Activated CD4-positive, alpha-beta T cell treated with anti-CD3 and anti-CD28 coated beads, Interleukin-2, amount 10 ng/mL, durations not matched to agents 24 days and 14 days (primary cell): ENCODE measurements around the gene LYSMD4. TPM values are rescaled to one million over a fixed set of nuclear protein-coding genes. Genes with fewer than 3 reads are reported as not detected.
"Not testable (repeated sequence)": the region's sequence is repeated elsewhere in the genome, so short reads cannot be mapped to it uniquely, and the experiment has no call there.

Source experiments
- DNase-seq: peaks from one replicate; pipeline ENCODE4 v3.0.0; 2022
- H3K27ac Mint-ChIP-seq: one replicate; pipeline ENCODE4 v1.8.0; 2022; ENCODE audit warnings: mild to moderate bottlenecking, mixed read lengths
- H3K27me3 Mint-ChIP-seq: one replicate; pipeline ENCODE4 v1.8.0; 2022; ENCODE audit warnings: mixed read lengths
- H3K36me3 Mint-ChIP-seq: one replicate; pipeline ENCODE4 v1.8.0; 2022; ENCODE audit warnings: low read depth, mild to moderate bottlenecking, mixed read lengths
- H3K4me1 Mint-ChIP-seq: one replicate; pipeline ENCODE4 v1.8.0; 2021; ENCODE audit warnings: mixed read lengths
- H3K4me3 Mint-ChIP-seq: one replicate; pipeline ENCODE4 v1.8.0; 2022; ENCODE audit warnings: mild to moderate bottlenecking, moderate library complexity, mixed read lengths
- H3K9me3 Mint-ChIP-seq: one replicate; pipeline ENCODE4 v1.8.0; 2021; ENCODE audit warnings: mixed read lengths
- intact Hi-C: fragments of 100-400 bp; cut with micrococcal nuclease; formaldehyde crosslinking; loops from one replicate; pipeline ENCODE4 v1.15.1; 2023
- total RNA-seq: library from RNA; stranded (reverse); gene quantifications from 2 replicates; pipeline ENCODE4 v1.2.3, GENCODE V29; 2022

The LYSMD4 gene
- total RNA-seq: 6.4 and 6.6 TPM in 2 replicates

DNA sequence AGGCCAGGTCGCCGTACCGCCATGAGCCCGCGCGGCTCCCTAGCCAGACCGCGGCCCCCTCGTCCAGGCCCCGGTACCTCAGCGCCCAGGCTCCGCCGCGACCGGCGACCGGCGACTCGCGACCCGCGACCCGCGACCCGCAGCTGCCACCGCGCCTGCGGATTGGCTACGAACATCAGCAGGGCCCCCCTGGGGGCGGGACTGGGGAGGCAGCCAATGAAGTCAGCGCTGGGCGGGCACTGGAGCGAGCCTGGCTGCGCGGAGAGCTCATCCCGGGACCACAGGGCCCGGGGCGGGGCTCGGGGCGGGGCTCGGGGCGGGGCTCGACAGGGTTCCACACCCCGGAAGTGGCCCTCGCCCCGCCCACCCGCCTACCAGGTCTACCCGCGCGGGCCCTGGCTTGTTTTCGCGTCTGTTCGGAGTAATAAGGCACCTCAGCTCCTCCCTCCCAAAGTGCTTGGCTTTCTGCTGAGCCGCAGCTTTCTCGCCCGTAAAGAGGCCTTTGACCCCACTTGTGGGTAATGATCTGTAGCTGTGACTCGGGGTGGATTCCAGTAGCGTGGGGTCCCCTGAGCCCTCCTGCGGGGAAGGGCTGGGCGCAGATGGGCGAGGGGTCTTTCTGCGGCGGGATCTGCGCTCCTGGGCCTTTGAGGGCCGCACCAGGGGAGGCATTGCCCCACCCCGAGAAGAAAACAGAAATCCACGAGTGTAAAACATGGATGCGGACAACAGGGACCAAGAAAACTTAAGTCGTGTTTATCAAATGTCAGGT is at the start of gene LYSMD4:
Gene LYSMD4 (minus strand): TSS at position 170 of the 772 bp plus-strand sequence. CDS start 1,438 bp downstream, outside the sequence.
- H3K36me3 Mint-ChIP-seq: peaks cover 7% of the 10 kb centered on the region
- peak within 1 kb of the TSS; percentile 96 for H3K27ac Mint-ChIP-seq
- H3K27me3 Mint-ChIP-seq: no peaks in the 10 kb centered on the region

DNA sequence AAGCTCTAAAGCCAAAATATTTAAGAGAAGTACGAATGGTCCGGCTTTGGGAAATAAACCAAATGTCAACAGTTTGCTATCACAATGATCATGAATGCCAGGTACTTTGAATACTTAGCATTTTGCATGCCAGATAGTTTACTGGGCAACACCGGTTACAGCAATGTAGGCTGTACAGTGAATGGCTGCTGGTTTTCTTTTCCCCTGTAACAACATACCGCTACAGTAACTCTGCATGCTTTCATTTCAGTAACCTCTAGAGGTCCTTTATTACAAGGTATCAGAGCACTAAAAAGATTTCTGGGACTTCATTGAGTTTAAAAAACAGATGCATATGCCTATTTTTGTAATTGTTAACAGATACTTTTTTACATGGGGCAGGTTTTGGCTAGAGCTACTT is 48.8 kb upstream of the LYSMD4 start:
- H3K9me3 Mint-ChIP-seq, H3K4me3 Mint-ChIP-seq, DNase-seq, H3K4me1 Mint-ChIP-seq, H3K27ac Mint-ChIP-seq, intact Hi-C loops, H3K36me3 Mint-ChIP-seq: not testable (repeated sequence)
- peaks cover 12% of the 10 kb centered on the region for H3K27me3 Mint-ChIP-seq

More for the DNA sequence above, at the start of gene LYSMD4:
- H3K4me1 Mint-ChIP-seq: peaks cover 27% of the 10 kb centered on the region
- no peaks in the 10 kb centered on the region for H3K9me3 Mint-ChIP-seq
- intact Hi-C loops: loop anchor here (1.0 to 10.0 kb wide), 3 partner anchors 12 to 629 kb away; partner anchors contain the start of gene SYNM
- peak within 1 kb of the TSS; percentile 86 for H3K4me3 Mint-ChIP-seq
- DNase-seq: peak; percentile 99

DNA sequence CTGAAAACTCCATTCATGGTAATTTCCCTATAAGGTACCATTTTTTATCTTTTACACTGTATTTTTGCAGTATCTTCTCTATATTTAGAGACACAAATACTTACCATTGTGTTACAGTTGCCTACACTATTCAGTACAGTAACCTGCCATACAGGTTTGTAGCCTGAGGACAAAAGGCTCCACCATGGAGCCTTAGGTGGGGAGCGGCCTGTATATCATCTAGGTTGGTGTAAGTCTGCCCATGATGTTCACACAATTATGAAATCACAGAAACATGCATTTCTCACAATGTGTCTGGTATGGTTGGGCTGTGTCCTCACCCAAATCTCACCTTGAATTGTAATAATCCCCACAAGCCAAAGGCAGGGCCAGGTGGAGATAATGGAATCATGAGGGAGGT is 43.9 kb upstream of the LYSMD4 start:
- no peaks in the 10 kb centered on the region for H3K9me3 Mint-ChIP-seq
- H3K4me1 Mint-ChIP-seq: no peaks in the 10 kb centered on the region
- intact Hi-C loops: no loop called here
- H3K27me3 Mint-ChIP-seq: peaks cover 9% of the 10 kb centered on the region
- DNase-seq: no peak
- H3K27ac Mint-ChIP-seq: no peak overlapping the region
- H3K36me3 Mint-ChIP-seq: no peaks in the 10 kb centered on the region
- H3K4me3 Mint-ChIP-seq: no peak overlapping the region

DNA sequence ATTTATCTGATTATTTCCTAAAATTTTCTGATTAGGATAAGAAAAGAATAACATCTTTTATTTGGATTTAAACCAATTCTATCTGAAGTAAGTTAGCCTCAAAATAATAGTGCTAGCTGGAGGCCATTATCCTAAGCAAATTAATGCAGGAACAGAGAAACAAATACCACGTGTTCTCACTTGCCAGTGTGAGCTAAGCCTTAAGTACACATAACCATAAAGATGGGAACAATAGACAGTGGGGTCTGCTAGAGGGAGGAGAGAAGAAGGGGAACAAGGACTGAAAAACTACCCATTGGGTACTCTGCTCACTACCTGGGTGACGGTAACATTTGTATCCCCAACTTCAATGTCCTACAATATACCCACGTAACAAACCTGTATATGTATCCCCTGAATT is 31.3 kb upstream of the LYSMD4 start:
- H3K27me3 Mint-ChIP-seq: peaks cover 6% of the 10 kb centered on the region
- H3K27ac Mint-ChIP-seq: no peak overlapping the region
- H3K4me1 Mint-ChIP-seq: no peaks in the 10 kb centered on the region
- H3K9me3 Mint-ChIP-seq: no peaks in the 10 kb centered on the region
- no peak for DNase-seq
- no peaks in the 10 kb centered on the region for H3K36me3 Mint-ChIP-seq
- intact Hi-C loops: no loop called here
- no peak overlapping the region for H3K4me3 Mint-ChIP-seq

GRCh38 chr15:99763827-99764226 is 30.6 kb upstream of the LYSMD4 start:
- intact Hi-C loops: no loop called here
- H3K4me3 Mint-ChIP-seq: no peak overlapping the region
- DNase-seq: no peak
- H3K27me3 Mint-ChIP-seq: peaks cover 6% of the 10 kb centered on the region
- no peaks in the 10 kb centered on the region for H3K36me3 Mint-ChIP-seq
- no peaks in the 10 kb centered on the region for H3K4me1 Mint-ChIP-seq
- no peak overlapping the region for H3K27ac Mint-ChIP-seq
- no peaks in the 10 kb centered on the region for H3K9me3 Mint-ChIP-seq

- Mint-ChIP-seq H3K9me3 (no peaks in the 10 kb centered on the region), H3K4me1 (no peaks in the 10 kb centered on the region), H3K36me3 (no peaks in the 10 kb centered on the region), H3K27me3 (peaks cover 8% of the 10 kb centered on the region), H3K4me3 (no peak overlapping the region), H3K27ac (no peak overlapping the region)
- no peak for DNase-seq
- intact Hi-C loops: no loop called here
Observed at GRCh38 chr15:99762288-99762687, 29.1 kb upstream of the LYSMD4 start.

GRCh38 chr15:99755692-99756409 is 22.6 kb upstream of the LYSMD4 start:
- no peak overlapping the region for H3K4me3 Mint-ChIP-seq
- no peak overlapping the region for H3K27ac Mint-ChIP-seq
- intact Hi-C loops: loop anchor here (1.0 kb wide), 3 partner anchors 37 to 483 kb away; no protein-coding TSS in a partner anchor
- DNase-seq: peak; percentile 83
- H3K36me3 Mint-ChIP-seq: no peaks in the 10 kb centered on the region
- no peaks in the 10 kb centered on the region for H3K9me3 Mint-ChIP-seq
- H3K27me3 Mint-ChIP-seq: peaks cover 4% of the 10 kb centered on the region
- H3K4me1 Mint-ChIP-seq: peaks cover 5% of the 10 kb centered on the region

- Mint-ChIP-seq H3K4me1 (peaks cover 8% of the 10 kb centered on the region), H3K4me3 (no peak overlapping the region), H3K9me3 (no peaks in the 10 kb centered on the region), H3K36me3 (no peaks in the 10 kb centered on the region), H3K27me3 (peaks cover 2% of the 10 kb centered on the region), H3K27ac (no peak overlapping the region)
- no peak for DNase-seq
- intact Hi-C loops: no loop called here
Observed at GRCh38 chr15:99753066-99753465, 19.8 kb upstream of the LYSMD4 start.

DNA sequence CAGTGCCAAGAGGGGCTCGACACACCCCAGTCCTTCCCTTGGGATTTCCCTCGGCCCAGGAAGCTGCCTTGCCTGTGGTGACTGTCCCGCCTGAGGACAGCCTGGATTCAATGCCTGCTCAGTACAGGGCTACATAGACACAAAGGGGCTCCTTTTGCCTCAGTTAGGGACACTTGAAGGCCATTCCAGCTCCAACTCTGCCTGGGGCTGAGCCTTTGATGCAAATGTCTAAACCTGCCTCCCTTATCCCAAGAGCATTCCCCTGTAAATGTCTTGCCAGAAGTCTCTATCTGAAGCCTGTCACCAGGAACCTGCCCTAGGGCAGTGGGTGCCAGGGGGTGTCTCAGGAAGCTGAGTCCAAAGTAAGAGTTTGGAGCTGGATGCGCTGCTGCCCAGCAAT is 19.3 kb upstream of the LYSMD4 start:
- intact Hi-C loops: no loop called here
- H3K4me1 Mint-ChIP-seq: peaks cover 8% of the 10 kb centered on the region
- DNase-seq: peak; percentile 54

DNA sequence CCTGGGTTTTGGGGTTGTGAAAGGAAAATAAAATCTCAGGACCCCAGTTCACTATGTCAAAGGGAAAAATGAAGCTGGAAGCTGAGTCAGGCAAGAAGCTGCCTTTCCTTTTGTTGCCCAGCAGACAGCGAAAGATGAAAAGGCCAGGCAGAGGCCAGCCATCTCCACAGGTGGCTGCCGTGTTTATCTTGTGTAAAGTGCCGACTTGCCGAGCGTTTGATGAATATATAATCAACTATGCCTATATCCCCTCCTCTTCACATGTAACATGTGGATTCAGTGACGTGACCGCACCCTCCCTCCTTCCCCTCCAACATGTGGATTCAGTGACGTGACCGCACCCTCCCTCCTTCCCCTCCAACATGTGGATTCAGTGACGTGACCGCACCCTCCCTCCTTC is 17.1 kb upstream of the LYSMD4 start:
- H3K36me3 Mint-ChIP-seq, intact Hi-C loops, H3K27me3 Mint-ChIP-seq, H3K4me3 Mint-ChIP-seq, H3K9me3 Mint-ChIP-seq, H3K4me1 Mint-ChIP-seq, H3K27ac Mint-ChIP-seq: not testable (repeated sequence)
- DNase-seq: peak; percentile 38

More for the DNA sequence above, 19.3 kb upstream of the LYSMD4 start:
- Mint-ChIP-seq H3K27me3 (peaks cover 2% of the 10 kb centered on the region), H3K36me3 (no peaks in the 10 kb centered on the region), H3K9me3 (no peaks in the 10 kb centered on the region), H3K27ac (no peak overlapping the region), H3K4me3 (no peak overlapping the region)

GRCh38 chr15:99749386-99749785 is 16.1 kb upstream of the LYSMD4 start:
- H3K9me3 Mint-ChIP-seq: no peaks in the 10 kb centered on the region
- no peak overlapping the region for H3K4me3 Mint-ChIP-seq
- intact Hi-C loops: no loop called here
- H3K27me3 Mint-ChIP-seq: peaks cover 4% of the 10 kb centered on the region
- H3K4me1 Mint-ChIP-seq: peaks cover 3% of the 10 kb centered on the region
- no peaks in the 10 kb centered on the region for H3K36me3 Mint-ChIP-seq
- H3K27ac Mint-ChIP-seq: no peak overlapping the region
- peak; percentile 48 for DNase-seq

DNA sequence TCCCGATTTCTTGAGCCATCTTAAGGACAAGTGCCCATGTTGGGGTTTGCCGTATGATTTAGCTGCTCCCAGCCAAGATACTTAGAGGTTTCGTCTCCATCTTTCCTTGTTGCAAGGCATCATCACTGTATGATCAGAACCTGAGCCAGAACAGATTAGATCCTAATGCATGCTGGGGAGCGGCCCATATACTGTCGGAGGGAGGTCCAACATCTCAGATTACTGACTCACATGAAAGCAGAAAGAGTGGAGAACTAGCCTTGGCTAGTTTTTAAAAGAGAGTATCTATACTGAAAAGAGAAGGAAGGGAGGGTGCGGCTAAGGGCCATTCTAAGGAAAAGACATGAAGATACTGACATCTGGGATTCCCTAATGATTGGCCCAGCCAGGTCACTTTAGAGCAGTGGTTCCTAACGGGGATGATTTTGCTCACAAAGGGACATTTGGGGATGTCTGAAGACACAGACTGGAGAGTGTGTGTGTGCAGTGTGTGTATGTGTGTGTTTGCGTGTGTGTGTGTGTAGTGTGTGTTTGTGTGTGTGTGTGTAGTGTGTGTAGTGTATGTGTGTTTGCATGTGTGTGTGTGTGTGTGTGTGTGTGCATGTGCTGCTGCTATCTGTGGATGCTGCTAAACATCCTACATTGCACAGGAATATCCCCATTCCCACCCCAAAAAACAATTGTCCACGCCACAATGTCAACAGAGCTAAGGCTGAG is 12.3 kb upstream of the LYSMD4 start:
- H3K27me3 Mint-ChIP-seq: peaks cover 4% of the 10 kb centered on the region
- intact Hi-C loops: no loop called here
- H3K4me1 Mint-ChIP-seq: peaks cover 3% of the 10 kb centered on the region
- H3K4me3 Mint-ChIP-seq: no peak overlapping the region
- H3K36me3 Mint-ChIP-seq: no peaks in the 10 kb centered on the region
- DNase-seq: no peak
- no peaks in the 10 kb centered on the region for H3K9me3 Mint-ChIP-seq
- no peak overlapping the region for H3K27ac Mint-ChIP-seq

GRCh38 chr15:99744142-99744541 is 10.9 kb upstream of the LYSMD4 start:
- DNase-seq: peak; percentile 54
- no peak overlapping the region for H3K4me3 Mint-ChIP-seq
- intact Hi-C loops: no loop called here
- H3K27me3 Mint-ChIP-seq: peaks cover 4% of the 10 kb centered on the region
- H3K9me3 Mint-ChIP-seq: no peaks in the 10 kb centered on the region
- no peaks in the 10 kb centered on the region for H3K36me3 Mint-ChIP-seq
- no peak overlapping the region for H3K27ac Mint-ChIP-seq
- no peaks in the 10 kb centered on the region for H3K4me1 Mint-ChIP-seq

GRCh38 chr15:99741835-99742234 is 8.6 kb upstream of the LYSMD4 start:
- no peak overlapping the region for H3K27ac Mint-ChIP-seq
- no peak for DNase-seq
- peaks cover 2% of the 10 kb centered on the region for H3K27me3 Mint-ChIP-seq
- no peak overlapping the region for H3K4me3 Mint-ChIP-seq
- no peaks in the 10 kb centered on the region for H3K9me3 Mint-ChIP-seq
- peaks cover 6% of the 10 kb centered on the region for H3K4me1 Mint-ChIP-seq
- H3K36me3 Mint-ChIP-seq: no peaks in the 10 kb centered on the region
- intact Hi-C loops: no loop called here
